HT-29 (cell line): ENCODE results near the gene SLX4IP. TPM values are rescaled to one million over a fixed set of nuclear protein-coding genes. Genes with fewer than 3 reads are reported as not detected.
"Not testable (repeated sequence)": the region's sequence is repeated elsewhere in the genome, so short reads cannot be mapped to it uniquely, and the experiment has no call there.

Experiments used
- DNase-seq: peaks from one replicate; pipeline ENCODE4 v3.0.0-alpha.2; 2015; ENCODE audit warnings: low spot score
- total RNA-seq: library from RNA; depleted of rRNA; stranded (reverse); fragments of >200 nt; shearing (Covaris generic); gene quantifications from 2 replicates; pipeline ENCODE4 v1.2.3, GENCODE V29; 2014

The SLX4IP gene
- total RNA-seq, 1 experiment from 2014 or later: 1.4 TPM

DNA sequence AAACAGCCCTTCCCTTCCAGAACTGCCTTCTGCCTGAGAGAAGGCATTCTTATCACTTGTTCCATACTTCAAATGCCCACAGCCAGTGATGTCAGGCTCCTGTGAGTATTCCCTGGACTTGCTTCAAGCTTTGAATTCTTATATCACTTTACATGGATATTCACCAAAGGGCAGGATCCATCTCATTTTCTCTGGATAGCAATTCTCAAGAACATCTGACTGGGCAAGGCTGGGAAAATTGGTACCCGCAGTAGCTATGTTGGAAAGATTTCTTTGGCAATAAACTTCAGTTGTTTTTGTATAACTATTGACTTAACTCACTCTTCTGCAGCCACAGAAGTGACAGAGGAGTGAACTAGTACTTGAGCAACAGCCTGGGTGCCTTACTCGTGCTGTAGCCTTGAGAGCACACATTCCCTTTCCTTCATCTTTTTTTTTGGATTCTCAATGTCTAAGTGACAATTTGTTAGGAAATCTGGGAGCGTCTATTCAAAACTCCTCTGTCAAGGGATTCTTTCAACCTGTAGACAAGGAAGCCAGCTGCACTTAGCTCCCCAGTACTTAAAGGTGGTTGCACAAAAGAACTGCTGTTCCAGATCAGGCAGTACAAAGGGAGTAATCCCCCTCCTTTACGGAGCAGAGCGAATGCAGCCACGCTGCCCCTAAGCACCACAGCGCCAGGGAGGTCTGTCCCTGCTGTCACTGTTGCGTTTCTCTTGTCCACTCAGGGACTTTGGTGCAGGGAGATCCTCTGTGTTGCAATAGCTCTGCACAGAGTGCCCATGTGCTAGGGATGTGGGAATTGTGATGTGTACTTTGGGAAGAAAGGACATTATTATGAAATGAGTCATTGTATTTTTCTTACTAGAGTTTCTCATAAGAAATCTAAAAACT, 169.1 kb downstream of the SLX4IP start:
- peak; percentile 46 for DNase-seq

DNA sequence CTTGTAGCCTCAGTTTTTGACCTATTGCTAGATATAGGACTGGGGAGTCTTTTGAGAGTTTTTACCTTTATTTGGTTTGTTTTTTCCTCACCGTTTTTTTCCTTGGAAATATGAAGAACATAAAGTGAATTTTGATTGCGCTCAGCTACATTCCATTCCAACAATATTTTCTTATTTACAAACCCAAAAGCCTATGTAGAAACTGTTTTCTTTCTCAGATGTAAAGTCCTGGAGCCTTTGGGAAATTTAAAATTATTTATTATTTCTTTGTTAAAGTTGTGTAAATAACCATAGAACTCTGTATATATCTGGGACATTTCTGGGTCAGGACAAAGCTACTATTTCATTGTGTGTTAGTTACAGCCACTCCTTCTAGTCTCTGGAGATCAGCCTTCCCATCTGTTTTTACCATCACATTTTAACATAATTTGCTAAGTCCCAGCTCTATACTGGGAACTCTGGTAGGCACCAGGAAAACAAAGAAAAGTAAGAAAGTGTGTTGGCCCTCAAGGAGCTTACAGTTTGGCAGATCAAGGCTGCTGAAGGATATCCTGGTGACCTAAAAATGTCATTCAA, 169.8 kb downstream of the SLX4IP start:
- DNase-seq: no peak

DNA sequence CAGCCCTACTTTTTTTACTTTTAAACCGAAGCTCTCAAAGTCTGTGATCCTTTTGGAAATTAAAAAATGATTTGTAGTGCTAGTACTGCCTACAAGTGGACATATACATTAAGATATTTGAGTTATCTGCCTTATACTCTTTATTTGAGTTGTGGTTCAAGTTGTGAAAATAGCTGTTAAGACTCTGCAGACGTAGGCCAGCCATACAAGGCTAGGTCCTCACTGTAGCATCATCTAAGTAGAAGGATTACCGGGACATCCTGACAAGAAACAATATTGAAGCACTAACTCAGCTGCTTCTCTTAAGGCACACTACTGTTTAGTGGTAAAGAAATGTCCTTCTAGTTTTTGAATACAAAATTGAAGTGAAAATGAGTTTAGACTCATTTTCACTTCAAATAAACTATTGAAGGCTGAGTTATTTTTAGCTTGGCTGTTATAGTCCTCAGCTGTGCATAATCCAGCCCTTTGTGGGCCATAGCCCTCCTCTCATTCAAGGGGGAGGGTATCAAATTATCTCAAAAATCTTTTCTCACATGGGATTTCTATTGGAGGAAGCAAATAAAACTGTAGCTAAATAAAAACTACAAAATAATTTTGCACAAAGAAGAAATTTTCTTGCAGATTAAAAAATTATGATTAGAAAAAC, 170.6 kb downstream of the SLX4IP start:
- DNase-seq: no peak

DNA sequence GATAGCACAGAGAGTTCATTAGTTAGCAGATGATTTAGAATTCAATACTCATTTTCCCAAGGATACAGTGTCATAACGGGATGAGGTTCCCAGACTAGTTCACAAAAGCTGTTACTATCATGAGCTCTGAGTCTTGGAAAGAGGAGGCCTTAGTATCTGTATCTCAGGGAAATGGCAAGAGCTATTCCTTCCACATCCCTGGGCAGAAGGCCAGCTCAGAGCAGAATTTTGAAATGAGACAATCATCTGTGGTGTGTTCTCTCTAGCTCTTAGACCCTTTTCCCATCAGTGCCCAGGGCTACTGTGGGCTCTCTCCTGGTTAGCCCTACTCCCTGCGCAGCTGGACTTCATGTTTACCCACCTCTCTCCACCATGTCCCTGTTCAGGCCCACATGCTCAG, 174.2 kb downstream of the SLX4IP start:
- no peak for DNase-seq

DNA sequence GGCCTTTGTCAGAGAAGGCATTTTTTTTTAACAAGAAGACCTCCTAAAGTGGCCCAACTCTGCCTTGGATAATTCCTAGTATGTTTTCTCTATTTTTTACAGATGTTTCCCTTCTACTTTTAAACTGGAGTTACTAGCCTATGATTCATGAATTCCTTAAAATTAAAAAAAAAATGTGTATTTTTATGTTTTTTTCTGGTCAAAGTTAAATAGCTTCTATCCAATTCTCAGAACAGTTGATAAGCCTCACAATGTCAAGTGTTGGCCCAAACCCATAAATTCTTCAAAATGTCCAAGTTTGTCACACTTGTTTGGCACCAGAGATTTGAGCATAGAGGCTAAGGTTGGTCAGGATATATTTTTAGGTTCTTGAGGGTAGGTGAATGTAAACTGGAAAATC, 174.7 kb downstream of the SLX4IP start:
- no peak for DNase-seq

DNA sequence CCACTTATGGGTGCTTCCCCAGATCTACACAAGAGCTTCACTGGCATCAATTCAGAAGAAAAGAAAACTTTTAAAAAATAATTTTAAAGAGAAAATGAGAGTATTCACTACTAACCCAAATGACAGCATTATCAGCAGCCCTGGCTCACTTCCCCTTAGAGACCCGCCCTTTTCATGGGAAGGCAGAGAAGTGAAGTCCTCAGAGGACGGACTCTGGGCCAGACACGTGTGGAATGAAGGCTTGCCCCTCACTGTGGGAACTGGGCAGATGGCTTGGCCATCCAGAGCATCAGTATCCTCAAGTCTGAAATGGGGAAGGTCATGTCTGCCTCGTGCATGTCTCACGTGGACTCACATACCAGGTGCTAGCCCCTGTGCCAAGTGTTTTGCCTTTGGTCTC, 175.1 kb downstream of the SLX4IP start:
- no peak for DNase-seq

DNA sequence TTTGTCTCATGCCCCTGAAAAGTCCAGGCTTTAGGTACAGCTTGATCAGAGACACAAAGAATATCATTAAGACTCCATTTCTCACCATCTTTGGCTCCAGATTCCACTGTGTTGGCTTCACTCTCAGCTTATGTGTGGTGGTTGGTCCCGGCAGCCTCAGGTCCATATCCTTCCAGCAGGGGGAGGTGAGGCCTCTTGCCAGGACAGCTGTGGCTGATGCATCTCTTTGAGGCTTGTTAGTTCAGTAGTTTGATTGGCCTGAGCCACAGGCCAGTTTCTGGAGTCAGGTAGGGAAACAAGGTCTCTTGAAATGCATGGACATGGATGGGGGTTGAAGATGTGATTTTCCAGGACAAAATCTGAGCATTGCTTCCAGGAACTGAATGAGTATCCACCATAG, 176.3 kb downstream of the SLX4IP start:
- DNase-seq: peak; percentile 57

DNA sequence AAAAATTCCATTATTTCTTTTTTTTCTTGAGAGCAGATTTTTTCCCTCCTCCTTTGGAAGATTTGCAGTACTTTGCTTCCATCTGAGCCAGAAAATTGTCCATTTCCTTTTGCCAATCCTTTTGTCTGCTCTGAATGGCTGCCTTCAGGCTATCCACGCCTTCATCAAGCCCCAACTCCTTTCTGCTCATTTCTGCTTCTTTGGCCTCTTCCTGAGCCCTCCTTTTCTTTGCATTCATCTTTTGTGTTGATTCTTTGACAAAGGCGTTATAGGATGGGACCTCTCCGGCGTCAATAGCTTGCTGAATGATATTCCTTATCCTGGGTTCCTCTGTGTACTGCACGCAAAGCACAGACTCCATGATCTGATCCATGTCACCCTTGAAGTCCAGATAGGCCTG, 178.3 kb downstream of the SLX4IP start:
- DNase-seq: not testable (repeated sequence)

DNA sequence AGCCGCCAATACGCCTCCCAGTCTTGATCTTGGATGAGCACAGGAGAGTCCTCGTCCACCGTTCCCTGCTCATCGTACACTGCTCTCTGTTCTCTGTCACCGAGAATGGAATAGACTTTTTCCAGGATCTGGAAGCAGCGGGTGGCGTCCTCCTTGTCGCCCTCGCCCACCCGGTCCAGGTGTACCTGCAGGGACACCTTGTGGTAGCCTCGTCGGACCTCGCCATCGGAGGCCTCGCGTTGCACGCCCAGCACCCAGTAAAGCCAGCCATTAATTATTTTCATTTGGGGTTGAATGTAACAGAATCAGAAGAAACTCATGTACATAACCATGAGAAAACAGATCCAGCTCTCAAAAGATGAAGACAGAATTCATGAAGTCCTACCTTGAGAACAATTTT, 178.8 kb downstream of the SLX4IP start:
- no peak for DNase-seq

DNA sequence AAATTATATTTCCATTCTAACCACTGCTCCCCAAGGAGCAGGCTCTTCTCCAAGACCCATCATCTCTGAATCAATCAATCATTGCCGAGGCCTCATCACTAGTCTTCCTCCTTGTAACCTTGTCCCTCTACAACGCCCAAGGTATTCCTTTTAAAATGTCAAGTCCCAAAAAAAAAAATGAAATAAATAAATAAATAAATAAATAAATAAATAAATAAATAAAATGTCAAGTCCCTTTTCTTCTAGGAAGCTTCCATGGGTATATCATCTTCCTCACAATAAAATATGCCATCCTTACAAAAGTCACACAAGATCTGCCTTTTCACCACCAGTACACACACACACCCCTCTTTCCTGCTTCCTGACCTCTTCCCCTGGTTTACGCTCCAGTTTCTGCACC, 181.1 kb downstream of the SLX4IP start:
- no peak for DNase-seq

DNA sequence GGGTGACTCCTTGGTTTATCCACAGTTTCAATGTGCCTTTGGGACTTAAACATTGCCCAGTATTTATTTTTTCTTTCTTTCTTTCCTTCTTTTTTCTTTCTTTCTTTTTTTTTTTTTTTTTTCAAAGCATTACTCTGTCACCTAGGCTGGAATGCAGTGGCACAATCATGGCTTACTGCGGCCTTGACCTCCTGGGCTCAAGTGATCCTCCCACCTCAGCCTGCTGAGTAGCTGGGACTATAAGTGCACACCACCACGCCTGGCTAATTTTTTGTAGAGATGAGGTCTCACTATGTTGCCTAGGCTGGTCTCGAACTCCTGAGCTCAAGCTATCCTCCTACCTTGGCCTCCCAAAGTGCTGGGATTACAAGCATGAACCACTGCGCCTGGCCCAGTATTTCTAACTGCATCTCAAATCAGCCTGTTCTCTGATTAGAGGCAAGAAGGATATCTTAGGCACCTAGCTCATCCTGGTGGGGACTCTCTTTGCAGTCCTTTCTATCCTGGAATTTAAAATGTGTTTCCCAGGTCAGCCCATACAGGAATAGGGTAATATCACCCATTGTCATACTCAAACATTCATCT, 182.5 kb downstream of the SLX4IP start:
- not testable (repeated sequence) for DNase-seq

DNA sequence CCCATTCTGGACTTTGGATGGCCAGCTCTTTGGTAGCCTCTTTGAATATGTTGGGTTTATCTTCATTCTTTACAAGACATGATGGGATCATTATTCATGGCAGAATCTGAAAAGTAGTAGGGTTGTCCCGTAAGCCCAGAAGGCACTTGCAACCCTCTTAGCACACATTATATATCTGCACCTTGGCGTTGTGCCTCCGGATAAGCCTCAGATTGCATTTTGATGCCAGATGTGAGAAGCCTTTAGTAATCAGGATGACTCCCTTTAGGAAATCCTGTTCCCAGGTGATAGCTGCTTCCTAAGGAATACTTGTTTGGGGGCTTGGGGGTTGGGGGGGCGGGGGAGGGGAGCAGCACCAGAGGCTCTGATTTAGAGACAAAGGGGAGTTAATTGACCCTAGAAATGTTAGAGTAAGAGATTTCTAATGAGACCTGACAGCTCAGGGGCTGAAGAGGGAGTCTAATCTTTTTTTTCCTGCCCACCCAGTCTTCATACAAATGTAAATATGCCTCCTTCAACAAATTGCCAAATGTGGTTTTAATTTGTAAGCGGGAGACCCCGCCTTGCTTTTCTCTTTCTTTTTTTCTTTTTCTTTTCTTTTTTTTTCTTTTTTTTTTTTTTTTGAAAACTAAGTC, 183.6 kb downstream of the SLX4IP start:
- no peak for DNase-seq

DNA sequence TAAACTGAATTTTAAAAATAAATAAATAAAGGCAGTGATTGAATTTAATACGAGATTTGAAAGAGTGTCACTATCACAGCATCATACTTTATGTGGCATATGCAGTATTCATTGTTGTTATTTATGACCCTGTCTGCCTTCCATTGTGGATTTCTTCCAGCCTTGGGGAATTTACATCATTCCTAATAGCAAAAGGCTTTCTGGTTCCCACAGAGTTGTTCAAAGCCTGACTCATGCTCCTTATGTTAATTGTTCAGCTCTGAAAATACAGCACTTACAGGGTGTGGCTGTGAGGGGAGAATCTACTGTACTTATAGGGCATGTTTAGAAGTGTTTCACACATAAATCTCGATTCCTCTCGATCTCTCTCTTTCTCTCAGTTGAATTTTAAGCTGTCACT, 184.3 kb downstream of the SLX4IP start:
- DNase-seq: no peak

DNA sequence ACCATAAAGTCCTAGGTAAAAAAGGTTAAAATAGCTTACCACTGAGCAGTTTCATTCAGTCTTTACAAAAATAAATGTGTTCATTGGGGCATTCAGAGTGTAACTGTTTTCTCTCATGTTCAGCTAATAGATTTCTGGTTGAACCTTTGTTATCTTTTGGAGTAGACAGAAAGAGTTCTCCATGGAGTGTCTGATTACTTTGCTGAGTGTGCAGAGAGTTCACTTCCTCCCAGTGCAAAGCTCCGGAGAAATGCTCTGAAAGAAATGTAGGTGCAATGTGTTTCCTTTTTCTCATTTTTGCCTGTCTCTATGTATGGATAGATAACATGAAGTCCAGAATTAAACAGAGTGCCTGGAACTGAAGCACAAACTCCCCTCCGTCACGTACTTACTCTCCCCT, 186.0 kb downstream of the SLX4IP start:
- DNase-seq: no peak

DNA sequence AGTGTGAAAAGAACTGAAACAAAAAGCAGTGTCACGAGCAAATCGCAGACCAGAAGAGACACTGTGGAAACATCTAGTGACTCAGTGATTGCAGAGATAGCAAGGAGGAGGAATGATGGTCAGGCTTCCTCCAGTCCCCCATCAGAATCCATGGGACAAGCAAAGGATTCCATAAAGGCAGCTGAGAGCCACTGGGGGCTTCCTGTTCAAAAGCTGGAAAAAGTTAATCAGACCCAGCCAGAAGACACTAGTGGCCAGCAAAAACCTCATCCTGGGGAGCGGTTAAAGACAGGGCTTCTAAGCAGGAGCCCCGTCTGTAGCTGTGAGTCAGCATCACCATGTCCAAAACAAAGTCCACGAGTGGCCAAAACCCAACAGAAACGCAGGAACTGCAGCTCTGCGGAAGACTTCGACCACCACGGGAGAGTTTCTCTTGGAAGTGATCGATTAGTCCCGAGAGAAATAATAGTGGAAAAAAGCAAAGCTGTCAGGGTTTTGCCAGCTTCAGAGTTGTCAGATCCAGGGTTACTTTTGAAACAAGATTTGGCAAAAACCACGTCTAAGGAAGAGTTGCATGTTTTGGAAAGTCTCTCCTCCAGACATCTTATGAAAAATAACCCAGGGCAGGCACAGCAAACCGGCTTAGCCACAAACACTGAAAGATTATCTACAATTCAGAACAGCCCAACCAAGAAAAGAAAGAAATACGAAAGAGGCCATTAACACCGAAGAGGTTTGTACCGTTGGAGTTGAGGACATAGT, 187.7 kb downstream of the SLX4IP start:
- DNase-seq: no peak

DNA sequence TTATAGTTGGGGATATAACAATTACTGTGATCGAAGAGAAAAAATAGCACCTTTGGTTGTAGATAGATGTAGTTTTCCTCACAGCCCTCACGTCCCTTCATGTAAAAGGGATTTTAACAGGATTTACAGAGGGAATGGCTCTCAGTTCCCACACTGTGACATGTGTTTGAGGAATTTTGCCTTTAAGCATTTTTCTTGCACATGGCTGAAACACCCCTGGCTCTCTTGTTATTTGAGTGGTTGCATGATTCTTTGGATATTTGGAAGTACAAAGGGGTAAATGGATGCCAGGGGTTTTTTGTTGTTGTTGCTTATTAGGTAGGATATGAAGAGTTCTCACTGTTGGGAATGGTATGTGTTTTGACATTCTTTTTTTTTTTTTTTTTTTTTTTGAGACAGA, 190.5 kb downstream of the SLX4IP start:
- no peak for DNase-seq

DNA sequence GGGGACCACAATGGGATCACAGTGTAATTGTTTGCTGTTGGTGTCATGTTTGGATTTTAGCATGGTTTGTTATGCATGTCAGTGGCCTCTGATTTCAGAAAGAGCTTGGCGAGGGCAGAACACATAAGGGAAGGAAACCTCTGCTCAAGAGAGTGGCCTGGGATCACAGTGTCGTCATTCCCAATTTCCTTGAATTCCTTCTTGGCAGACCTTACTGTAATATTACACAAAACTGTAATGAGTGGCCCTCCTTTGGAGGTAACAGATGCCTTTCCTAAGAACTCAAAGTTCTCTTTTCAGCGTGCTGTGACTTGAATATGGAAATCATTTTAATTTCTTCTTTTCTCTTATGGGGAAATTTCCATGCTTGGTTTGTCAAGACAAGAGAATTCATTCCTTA, 191.8 kb downstream of the SLX4IP start:
- no peak for DNase-seq

DNA sequence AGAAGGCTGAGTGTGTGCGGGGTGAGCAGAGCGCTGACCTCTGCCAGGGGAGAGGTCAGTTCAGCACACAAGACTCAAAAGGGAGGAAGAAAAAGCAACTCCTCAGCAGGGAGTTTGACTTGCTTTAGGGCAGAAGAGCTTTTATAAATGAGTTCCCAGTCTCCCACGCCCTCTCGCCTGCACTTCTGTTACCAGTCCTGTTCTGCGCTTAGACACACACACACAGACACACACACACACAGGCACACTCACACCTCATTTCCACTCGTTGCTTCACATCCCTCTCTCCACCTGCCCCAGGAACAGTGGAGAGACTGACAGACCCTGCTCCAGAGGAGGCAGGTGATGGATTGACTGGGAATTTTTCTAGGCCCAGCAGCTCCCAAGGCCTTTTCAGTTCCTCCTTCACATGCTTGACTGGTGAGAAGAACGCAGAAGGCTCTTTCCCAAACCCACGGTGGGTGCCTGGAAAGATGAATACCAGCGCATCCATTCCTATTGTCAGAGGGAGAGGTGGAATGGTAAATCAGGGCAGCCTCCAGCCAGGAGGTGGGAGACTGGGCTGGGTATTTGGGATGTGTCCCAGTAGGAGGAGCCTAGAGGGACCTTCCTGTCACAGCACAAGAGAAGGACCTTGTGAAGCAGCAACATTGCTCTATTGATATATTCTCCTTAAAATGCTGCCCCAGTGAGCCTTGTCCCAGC, 195.0 kb downstream of the SLX4IP start:
- no peak for DNase-seq

DNA sequence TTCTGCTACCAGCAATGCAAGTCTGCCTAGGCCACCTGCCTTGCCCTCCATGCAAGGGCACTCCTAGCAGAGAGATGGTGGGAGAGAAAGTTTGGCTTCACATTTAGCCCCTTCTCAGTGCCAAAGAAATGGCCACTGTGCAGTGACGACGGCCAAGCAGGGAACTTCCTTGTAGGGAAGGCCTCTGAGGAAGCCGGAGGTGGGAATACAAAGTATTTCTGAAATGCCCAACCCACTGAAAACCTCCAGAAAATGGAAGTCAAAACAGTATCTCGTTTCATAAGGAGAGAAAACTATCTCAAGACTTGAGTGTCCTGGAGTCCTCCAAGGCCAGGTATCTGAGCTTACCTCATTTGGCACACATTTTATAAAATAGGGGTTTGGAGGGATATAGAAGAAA, 196.0 kb downstream of the SLX4IP start:
- no peak for DNase-seq

DNA sequence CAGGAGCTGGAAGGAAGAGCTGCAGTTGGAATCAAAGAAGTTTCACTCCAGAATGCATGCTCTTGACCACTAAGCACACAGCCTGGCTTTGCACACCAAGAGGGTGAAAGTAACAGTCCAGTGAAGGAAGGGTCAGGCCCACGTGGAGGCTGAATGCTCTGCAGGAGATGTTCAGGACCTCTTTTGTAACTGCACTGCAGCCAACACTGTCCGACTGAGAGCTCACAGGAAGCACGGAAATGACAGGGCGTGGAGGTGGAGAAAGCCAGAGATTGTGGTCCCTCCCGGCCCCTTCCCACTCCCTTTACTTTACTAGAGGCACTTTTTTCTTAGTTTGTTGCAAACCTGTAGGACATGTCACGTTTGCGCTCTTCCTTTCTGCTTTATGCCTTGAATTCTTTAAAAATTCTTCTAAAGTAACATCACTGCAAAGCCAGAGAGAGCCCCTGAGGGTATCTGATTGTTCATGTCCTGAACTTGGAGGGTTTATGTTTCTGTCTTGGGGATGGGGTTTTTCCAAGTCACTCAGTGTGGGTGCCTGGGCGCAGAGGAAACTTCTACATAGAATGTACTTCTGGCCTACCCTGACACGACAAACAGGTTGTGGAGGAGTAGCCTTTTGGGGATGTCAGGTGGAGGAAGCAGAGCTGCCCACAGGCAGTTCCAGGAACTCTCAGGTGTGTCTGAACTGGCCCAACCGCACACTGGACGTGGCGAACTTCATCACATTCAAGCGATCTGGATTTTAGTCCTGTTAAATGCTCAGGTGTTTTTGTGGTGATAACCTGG, 197.8 kb downstream of the SLX4IP start:
- DNase-seq: no peak
